NCI-H1417 treated with DMSO at 0.1 percent for 48 hours (cell line): ENCODE measurements around the gene ARID5B.
"Not testable (repeated sequence)": the region's sequence is repeated elsewhere in the genome, so short reads cannot be mapped to it uniquely, and the experiment has no call there.

Experiments used
- DNase-seq: peaks from one replicate; lab custom pipeline; 2025; lab: John Stamatoyannopoulos, UW

The ARID5B gene

DNA sequence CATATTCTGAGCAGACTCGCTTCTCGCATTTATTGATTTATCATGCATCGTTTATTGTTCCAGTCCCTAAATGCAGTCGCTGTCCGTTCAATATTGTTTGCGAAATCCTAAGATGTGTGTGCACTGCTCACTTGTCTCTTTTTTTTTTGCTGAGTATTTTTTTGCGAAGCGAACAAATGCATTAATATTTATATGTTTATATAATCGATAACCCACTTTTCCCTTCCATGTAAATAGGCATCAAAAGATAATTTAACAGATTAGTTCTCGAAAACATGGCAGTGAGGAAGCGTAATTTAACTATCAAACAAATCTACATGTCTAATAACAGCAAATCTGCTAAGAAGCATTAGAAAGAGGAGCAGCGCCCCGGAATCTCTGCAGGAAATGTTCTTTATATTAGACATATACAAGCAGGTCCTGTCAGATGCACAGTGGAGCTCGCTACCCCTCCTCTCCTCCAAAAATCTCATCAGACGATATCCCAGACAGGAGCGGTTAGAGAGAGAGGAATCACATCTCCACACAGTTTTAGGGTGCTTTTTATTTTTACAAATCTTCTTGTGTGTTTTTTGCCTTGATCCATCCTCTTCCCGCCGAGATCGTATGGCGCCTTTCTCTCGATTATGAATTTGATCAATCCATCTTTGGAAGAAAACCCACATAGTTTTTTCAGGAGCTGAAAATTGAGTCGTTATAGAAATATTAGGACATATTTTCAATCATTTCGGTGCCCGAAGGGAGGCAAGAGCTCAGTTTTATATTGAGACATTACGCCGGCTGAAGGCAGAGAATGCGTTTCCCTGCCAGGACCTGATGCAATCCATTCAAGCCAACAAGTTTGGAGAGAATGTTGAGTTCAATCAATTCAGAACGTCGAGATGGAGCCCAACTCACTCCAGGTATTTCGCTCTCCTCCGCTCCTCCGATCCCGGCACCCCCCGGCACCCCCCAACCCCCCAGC lies at the start of gene ARID5B:
Gene ARID5B, plus strand, starts transcription at position 871 of the 964 bp plus-strand sequence. Its CDS starts 11 bp downstream, at position 882.
- no peak for DNase-seq

- no peak for DNase-seq
Measured at GRCh38 chr10:61852261-61852660, 49.2 kb upstream of the ARID5B start.

DNA sequence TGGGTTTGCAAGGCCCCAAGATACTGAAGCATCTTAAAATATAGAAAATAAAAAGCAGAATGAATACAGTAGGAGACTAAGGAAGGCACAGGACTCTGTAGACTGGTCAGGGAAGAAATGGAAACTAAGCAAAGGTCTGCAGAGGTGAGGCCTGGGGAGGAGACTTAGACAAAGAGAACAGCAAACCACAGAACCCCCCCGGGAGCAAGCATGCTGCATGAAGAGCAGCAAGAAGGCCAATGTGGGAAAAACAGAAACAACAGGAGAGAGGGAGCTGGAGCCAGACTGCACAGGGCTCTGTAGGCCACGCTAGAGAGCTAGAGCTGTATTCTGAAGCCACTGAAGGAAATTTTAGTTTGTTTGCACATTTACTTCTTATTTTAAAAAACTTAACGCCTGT lies 45.7 kb upstream of the ARID5B start:
- DNase-seq: no peak

DNA sequence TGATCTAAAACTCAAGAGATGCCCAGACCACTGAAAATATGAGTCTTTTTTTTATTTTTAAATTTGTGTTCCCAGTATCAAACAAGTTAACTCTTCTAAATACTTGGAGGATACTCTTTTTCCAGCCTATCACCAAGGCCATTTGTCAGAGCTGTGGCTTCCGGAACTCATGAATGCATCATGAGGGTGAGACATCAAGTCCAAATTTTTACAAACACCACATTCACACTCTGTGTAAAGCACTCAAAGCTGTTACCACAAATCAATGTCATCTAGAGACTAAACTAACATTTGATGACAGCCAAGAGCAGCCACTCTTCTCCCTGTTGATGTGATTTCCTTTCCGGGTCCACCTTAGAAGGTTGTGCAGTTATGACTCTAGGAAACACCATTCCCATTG lies 43.8 kb upstream of the ARID5B start:
- no peak for DNase-seq

GRCh38 chr10:61859786-61860185 lies 41.7 kb upstream of the ARID5B start:
- no peak for DNase-seq

- no peak for DNase-seq
Measured at GRCh38 chr10:61860964-61861758, 40.3 kb upstream of the ARID5B start.

- no peak for DNase-seq
Measured at GRCh38 chr10:61863981-61864380, 37.5 kb upstream of the ARID5B start.

DNA sequence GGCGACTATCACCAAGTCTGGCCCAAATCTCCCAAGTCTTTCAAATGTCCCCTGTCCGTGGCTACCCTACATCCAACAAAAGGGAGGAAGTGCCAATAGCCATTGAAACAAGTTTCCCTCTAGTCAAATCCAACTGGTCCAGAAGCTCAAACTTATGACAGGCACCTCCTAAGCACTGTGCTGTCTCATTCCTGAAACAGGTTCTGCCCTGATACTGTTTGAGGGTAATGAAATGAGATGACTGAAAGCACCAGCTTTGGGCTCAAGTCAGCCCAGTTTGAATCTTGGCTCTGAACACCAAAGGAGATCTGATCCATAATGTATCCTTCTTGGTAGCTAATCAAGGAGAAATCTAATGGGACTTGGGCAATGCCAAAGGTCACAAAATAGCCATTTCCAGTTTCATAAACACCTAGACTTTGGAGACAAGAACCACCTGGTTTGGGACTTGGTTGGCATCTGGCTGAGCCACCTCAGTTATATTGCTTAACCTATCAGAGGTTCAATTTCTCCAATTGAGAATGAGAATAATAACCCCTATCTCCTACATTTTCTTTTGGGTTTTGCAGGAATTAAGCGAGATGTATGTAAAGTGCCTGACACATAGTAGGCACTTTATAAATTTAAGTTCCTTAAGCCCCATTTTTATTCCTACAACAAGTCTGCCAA lies 34.7 kb upstream of the ARID5B start:
- no peak for DNase-seq

GRCh38 chr10:61867374-61867773 lies 34.1 kb upstream of the ARID5B start:
- DNase-seq: not testable (repeated sequence)

DNA sequence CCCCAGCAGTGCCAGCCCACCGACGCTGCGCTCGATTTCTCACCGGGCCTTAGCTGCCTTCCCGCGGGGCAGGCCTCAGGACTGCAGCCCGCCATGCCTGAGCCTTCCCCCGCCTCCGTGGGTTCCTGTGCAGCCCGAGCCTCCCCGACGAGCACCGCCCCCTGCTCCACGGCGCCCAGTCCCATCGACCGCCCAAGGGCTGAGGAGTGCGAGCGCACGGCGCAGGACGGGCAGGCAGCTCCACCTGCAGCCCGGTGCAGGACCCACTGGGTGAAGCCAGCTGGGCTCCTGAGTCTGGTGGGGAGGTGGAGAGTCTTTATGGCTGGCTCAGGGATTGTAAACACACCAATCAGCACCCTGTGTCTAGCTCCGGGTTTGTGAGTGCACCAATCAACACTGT lies 33.7 kb upstream of the ARID5B start:
- not testable (repeated sequence) for DNase-seq

DNA sequence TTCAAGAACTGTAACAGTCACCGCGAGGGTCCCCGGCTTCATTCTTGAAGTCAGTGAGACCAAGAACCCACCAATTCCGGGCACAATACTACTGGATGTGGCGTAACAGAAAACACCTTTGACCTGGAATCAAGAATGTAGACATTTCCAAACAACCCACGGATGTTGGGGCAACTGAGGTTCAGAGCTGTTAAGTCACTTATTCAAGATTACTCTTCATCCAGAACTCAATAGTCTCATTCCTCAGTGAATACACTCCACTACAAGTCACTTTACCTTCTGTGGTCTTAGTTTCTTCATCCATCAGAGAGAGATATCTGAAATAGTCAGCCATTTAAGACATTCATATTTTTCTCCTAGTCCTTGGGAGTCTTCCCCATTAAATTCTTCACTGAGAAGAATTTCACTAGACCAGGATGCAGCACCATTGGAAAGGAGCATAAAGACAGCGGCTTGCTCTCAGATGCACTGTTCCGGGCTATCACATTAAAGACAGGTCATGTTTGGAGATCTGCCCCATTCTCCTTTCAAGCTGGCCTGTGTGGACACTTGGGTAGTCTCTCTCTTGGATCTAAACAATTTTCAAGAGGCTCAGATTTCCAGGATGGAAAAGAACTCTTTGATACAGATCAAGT lies 32.3 kb upstream of the ARID5B start:
- no peak for DNase-seq

GRCh38 chr10:61869774-61870525 lies 31.5 kb upstream of the ARID5B start:
- no peak for DNase-seq

GRCh38 chr10:61870526-61870895 lies 31.0 kb upstream of the ARID5B start:
- DNase-seq: no peak

- DNase-seq: no peak
Measured at GRCh38 chr10:61871487-61871886, 30.0 kb upstream of the ARID5B start.

- no peak for DNase-seq
Measured at GRCh38 chr10:61877887-61878739, 23.4 kb upstream of the ARID5B start.

GRCh38 chr10:61878740-61879068 lies 22.8 kb upstream of the ARID5B start:
- no peak for DNase-seq

DNA sequence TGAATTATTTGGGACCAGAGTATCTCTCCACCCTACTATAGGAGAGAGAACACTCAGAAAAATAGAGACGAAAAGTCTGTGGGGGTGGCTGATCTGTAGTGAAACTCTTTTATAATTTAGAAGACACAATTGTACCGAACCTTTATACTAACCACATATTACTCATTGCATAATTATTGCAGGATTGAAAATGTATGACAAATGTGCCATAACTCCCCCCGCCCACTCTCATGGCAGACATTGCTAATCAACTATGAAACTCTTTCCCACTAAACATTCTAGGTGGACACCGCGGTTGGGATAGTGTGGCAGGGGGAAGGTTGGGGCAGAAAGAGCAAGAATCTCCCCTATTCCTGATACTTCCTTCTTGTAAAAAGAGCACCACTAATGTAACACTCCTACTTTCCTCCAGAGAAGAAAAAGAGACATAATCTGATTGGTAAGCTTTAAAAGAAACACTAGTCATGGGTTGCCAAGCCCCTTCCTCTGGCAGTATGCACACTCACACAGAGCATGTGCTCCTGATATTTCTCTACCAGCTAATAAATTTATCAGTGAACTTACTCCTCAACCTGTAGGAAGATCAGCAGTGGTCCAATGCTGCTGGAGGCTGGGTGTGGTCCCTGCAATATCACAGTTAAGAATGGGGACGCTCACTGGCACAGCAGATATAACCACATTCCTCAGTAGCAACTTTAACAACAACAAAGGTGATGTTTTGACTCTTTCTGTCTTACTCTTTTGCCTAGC lies 18.7 kb upstream of the ARID5B start:
- DNase-seq: no peak

DNA sequence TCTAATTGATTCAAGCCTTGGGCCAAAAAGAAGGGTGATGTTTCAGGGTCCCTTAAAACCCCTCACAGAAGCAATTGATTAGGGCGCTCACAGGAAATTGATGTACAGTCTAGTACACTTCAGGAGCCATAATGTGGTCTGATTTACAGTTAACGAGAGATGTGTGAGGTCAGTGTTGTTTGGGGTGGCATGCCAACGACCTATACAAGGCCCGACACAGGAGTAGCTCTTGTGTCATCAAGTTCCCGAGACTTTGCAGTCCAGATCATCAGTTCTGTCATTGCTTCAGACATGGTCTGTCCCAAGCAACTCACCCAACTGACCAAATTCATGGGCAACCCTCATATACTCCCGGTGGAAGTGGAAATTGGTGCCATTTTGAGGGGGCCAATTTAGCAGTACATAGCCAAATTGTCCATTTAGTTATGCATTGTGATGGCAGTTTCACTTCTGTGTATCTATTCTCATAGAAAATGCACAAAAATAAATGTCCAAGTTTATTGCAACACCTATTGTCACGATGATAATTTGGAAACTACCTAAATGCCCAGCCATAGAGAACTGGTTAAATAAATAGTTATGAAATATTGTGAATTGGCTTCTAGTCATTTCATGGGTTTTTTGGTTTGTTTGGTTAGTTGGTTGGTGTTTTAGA lies 18.0 kb upstream of the ARID5B start:
- no peak for DNase-seq

DNA sequence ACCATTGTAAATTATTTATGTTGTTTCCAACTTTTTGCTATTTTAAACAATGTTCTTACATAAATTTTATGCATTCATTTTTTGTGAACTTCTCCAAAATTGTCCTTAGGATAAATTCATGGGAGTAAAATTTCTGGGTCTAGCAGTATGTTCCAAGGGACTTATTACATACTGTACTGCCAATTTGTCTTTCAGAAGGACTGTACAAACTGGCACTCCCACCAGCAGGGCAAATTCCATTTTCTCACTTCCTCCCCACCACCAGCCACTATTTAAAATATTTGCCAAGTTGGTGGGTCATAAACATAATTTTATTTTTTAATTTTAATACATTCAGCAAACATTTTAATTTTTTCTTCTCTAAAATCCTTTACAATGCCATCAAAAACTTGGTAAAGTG lies 13.7 kb upstream of the ARID5B start:
- DNase-seq: no peak
